ENCODE results near the gene FAM13B. TPM values are rescaled to one million over a fixed set of nuclear protein-coding genes. Genes with fewer than 3 reads are reported as not detected.

Gene FAM13B
- total and polyA plus RNA-seq, 9 of the 15 experiments (the other 6 are each of a cell fraction or from before 2014, with no cell fraction given) = 2.3 to 21.6 (median 14.1) TPM

GRCh38 chr5:138032572-138033385 lies at the start of gene FAM13B (continued):
- TF ChIP-seq ZNF263 (CRISPR knock-in tag; IDR thresholded peaks at IDR 0.05; ENCODE audit: borderline replicate concordance) = peak; percentile 53; the same call in 1 of the 2 replicates
- TF ChIP-seq EP300 (IDR thresholded peaks at IDR 0.05; ENCODE audit: low read length) = no peak
- TF ChIP-seq ZNF280A (IDR thresholded peaks at IDR 0.05; ENCODE audit: low read depth, partially characterized antibody) = no peak
- no peak for TF ChIP-seq ETV5 (CRISPR knock-in tag; IDR thresholded peaks at IDR 0.05; ENCODE audit: low read depth)
- TF ChIP-seq TAF15 (IDR thresholded peaks at IDR 0.05; ENCODE audit: low read depth, low read length) = no peak
- TF ChIP-seq CBX1 (IDR thresholded peaks at IDR 0.05; ENCODE audit: low read depth) = peak; percentile 84
- TF ChIP-seq ZKSCAN3 (CRISPR knock-in tag; IDR thresholded peaks at IDR 0.05) = no peak
- no peak for TF ChIP-seq SRSF7 (optimal IDR thresholded peaks at IDR 0.05; ENCODE audit: low read depth, low read length)
- no peak for TF ChIP-seq TAF7 (tag; IDR thresholded peaks at IDR 0.05)
- TF ChIP-seq EGR1 (conservative IDR thresholded peaks at IDR 0.05) = peak; percentile 34; the same call in 1 of the 2 replicates
- peak in 1 of 3 experiments; percentile 54 for TF ChIP-seq YY1 (IDR thresholded peaks at IDR 0.05; ENCODE audit: borderline replicate concordance in 1 of 3, control insufficient read depth in 1 of 3, extremely low read depth in 1 of 3, insufficient read depth in 3 of 3, insufficient read length in 1 of 3, insufficient replicate concordance in 2 of 3, low read depth in 1 of 3, low read length in 2 of 3)
- TF ChIP-seq NUFIP1 (IDR thresholded peaks at IDR 0.05; ENCODE audit: partially characterized antibody) = no peak
- 0 out of 2 replicates have a peak, but pooled peaks have one; percentile 11 for TF ChIP-seq RNF2 (IDR thresholded peaks at IDR 0.05)
- no peak for TF ChIP-seq ZNF583 (CRISPR knock-in tag; IDR thresholded peaks at IDR 0.05)
- no peak for TF ChIP-seq GTF2F1 (IDR thresholded peaks at IDR 0.05; ENCODE audit: low read depth, low read length)
- TF ChIP-seq MTA3 (IDR thresholded peaks at IDR 0.05; ENCODE audit: borderline replicate concordance) = peak; percentile 81; the same call in 1 of the 2 replicates
- TF ChIP-seq GABPB1 (CRISPR knock-in tag; IDR thresholded peaks at IDR 0.05) = peak; percentile 88
- peak; percentile 4; the same call in 1 of the 2 replicates for TF ChIP-seq KLF13 (tag; IDR thresholded peaks at IDR 0.05; ENCODE audit: borderline replicate concordance, low read depth)
- TF ChIP-seq GTF2B (IDR thresholded peaks at IDR 0.05; ENCODE audit: extremely low read depth, insufficient read length) = no peak
- TF ChIP-seq NCOR1 (IDR thresholded peaks at IDR 0.05) = 0 out of 2 replicates have a peak, but pooled peaks have one; percentile 12
- no peak for TF ChIP-seq CEBPG (CRISPR knock-in tag; IDR thresholded peaks at IDR 0.05)
- no peak for TF ChIP-seq CEBPG (tag; conservative IDR thresholded peaks at IDR 0.05 in 1 of 2, IDR thresholded peaks at IDR 0.05 in 1 of 2)
- TF ChIP-seq POLR2B (IDR thresholded peaks at IDR 0.05; ENCODE audit: low read depth, partially characterized antibody) = peak; percentile 95
- TF ChIP-seq U2AF2 (optimal IDR thresholded peaks at IDR 0.05; ENCODE audit: low read depth, low read length) = no peak
